D721Med (cell line): Measurements from ENCODE around the gene CYP27C1.
"Not testable (repeated sequence)": the region's sequence is repeated elsewhere in the genome, so short reads cannot be mapped to it uniquely, and the experiment has no call there.

Source experiments
- DNase-seq: peaks from one replicate; pipeline ENCODE4 v3.0.0; 2011; ENCODE audit warnings: low spot score; ENCODE audit not compliant: insufficient read length
- FAIRE-seq: peaks from 2 replicates; lab custom pipeline; 2011; peaks lifted over from hg19 to GRCh38; lab: Jason Lieb, UNC
- TF ChIP-seq, protein P1 (sequence below): IDR thresholded peaks from 2 replicates; pipeline ENCODE4 v1.5.1; 2012; ENCODE audit warnings: mild to moderate bottlenecking, control low read depth; ENCODE audit not compliant: insufficient read depth; ENCODE audit errors: missing control alignments

The CYP27C1 gene

DNA sequence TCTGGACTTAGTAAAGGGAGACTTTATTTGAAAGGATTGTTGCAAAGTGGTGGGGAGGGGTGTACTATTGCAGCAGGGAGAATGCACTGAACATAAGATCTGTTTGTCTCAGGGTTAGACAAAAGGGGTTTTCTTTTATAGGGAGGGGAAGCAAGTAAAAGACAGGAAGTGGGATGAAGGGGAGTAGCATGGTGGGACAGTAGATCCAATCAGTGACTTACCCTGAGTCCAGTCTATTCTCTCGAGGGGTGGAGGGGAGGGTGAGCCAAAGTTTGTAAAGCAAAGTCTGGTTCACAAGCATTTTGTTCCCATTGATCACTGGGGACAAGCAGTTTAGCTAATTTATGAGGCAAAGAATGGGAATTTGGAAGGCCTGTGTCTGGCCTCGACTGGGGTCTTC, 35.0 kb upstream of the CYP27C1 start:
- FAIRE-seq (no peak), DNase-seq (no peak)
- TF ChIP-seq, protein P1, sequence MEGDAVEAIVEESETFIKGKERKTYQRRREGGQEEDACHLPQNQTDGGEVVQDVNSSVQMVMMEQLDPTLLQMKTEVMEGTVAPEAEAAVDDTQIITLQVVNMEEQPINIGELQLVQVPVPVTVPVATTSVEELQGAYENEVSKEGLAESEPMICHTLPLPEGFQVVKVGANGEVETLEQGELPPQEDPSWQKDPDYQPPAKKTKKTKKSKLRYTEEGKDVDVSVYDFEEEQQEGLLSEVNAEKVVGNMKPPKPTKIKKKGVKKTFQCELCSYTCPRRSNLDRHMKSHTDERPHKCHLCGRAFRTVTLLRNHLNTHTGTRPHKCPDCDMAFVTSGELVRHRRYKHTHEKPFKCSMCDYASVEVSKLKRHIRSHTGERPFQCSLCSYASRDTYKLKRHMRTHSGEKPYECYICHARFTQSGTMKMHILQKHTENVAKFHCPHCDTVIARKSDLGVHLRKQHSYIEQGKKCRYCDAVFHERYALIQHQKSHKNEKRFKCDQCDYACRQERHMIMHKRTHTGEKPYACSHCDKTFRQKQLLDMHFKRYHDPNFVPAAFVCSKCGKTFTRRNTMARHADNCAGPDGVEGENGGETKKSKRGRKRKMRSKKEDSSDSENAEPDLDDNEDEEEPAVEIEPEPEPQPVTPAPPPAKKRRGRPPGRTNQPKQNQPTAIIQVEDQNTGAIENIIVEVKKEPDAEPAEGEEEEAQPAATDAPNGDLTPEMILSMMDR: no peak

DNA sequence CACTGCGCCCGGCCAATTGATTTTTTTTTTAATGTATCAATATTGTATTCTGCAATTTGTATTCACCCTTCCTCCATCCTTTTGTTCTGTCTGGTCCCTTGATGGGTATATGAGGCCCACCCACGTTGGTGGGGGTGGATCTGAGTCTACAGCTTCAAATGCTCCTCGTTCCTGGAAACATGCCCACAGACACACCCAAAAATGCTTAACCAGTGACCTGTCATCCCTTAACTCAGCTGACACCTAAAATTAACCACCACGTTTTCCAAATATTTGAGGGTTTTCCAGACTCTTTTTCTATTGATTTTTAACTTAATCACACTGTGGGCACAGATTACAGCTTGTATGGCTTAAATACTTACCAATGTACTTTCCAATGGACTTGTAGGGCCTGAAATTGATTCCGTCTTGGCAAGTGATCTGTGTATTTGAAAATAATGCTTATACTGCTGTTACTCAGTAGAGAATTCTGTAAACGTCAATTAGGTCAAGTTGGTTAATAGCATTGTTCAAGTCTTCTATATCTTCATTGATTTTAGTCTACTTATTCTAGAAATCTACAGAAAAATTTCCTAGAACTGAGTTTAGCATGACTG, 34.4 kb upstream of the CYP27C1 start:
- TF ChIP-seq, protein P1: no peak
- FAIRE-seq: no peak

DNA sequence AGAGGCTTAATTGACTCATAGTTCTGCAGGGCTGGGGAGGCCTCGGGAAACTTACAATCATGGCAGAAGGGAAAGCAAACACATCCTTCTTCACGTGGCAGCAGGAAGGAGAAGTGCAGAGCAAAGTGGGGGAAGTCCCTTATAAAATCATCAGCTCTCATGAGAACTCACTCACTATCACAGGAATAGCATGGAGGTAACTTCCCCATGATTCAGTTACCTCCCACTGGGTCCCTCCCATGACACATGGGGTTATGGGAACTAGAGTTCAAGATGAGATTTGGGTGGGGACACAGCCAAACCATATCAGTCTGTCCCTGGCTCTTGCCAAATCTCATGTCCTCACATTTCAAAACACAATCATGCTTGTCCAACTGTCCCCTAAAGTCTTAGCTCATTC, 21.1 kb upstream of the CYP27C1 start:
- FAIRE-seq: not testable (repeated sequence)

More for the DNA sequence above, 34.4 kb upstream of the CYP27C1 start:
- DNase-seq: no peak

DNA sequence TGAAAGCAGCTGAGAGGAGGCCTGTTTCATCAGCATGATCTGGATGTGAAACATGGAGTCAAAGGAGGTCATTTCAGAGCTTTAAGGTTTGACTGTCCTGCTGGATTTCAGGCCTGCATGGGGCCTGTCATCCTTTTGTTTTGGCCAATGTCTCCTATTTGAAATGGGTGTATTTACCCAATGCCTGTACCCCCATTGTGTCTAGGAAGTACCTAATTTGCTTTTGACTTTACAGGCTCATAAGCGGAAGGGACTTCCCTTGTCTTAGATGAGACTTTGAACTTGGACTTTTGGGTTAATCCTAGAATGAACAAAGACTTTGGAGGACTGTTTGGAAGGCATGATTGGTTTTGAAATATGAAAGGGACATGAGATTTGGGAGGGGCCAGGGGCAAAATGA, 19.3 kb upstream of the CYP27C1 start:
- TF ChIP-seq, protein P1: no peak
- DNase-seq (no peak), FAIRE-seq (no peak)

More for the DNA sequence above, 21.1 kb upstream of the CYP27C1 start:
- not testable (repeated sequence) for DNase-seq

DNA sequence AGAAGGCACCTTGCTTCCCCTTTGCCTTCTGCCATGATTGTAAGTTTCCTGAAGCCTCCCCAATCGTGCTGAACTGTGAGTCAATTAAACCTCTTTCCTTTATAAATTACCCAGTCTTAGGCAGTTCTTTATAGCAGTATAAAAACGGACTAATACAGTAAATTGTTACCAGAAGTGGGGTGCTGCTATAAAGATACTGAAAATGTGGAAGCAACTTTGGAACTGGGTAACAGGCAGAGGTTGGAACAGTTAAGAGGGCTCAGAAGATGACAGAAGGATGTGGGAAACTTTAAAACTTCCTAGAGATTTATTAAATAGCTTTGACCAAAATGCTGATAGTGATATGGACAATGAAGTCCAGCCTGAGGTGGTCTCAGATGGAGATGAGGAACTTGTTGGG, 17.7 kb upstream of the CYP27C1 start:
- DNase-seq, FAIRE-seq: not testable (repeated sequence)

DNA sequence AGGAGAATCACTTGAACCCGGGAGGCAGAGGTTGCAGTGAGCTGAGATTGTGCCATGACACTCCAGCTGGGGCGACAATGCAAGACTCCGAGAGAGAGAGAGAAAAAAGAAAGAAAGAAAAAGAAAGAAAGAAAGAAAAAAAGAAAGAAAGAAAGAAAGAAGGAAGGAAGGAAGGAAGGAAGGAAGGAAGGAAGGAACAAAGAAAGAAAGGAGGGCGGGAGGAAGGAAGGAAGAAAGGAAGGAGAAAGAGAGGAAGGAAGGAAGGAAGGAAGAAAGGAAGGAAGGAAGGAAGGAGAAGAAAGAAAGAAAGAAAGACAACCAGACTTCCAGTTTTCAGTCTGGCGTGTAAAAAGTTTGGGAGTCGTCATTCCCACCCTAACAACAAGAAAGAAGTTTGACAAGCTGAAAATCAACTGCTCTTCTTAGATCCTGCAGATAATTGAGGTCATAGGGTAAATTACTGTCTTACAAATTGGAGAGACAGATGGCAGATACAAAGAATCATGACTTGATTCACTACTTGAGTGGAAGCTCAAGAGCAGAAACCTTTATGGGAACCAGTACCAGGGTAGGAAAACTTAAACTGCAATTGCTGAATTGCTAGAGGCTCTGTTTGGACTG, 15.1 kb upstream of the CYP27C1 start:
- no peak for FAIRE-seq
- TF ChIP-seq, protein P1: no peak
- DNase-seq: no peak

DNA sequence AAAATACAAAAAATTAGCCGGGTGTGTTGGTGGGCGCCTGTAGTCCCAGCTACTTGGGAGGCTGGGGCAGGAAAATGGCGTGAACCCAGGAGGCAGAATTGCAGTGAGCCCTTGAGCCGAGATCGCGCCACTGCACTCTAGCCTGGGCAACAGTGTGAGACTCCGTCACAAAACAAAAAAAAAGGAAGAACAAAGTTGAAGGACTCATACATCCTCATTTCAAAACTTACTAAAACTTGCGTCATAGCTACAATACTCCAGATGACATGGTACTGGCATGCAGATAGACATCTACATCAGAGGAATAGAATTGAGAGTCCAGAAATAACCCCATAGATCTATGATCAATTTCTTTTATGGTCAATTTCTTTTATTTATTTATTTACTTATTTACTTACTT, 13.6 kb upstream of the CYP27C1 start:
- TF ChIP-seq, protein P1: no peak
- DNase-seq: no peak
- no peak for FAIRE-seq

DNA sequence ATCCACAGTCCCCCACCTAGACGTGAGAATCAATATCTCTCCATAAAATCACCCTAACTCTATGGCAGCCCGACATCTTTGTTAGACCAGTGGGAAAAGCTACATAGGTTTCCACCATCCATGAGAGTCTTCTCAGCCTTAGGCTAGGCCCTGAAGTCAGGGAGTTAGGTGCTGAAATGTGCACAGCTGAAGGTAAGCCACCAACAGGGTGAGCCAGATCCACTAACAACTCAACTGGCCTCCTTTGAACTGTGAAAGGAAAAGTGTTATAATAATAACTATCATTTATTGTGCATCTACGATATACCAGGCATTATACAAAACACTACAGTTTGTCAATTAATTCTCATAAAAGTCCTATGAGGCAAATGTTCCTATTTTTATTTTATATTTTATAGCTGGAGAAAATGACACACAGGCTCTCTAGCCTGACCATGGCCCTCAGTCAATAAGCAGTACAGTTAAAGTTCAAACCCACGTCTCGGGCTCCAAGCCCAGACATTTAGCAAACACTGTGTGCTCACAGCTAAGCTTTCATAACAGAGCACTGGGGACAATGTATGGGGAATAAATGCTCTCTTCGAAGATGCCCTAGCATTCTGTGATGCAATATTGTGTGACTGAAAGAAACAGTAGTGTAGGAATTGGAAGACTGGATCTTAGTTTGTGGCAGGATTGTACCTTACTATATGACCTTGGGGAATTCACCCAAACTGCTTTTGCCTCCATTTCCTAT, 11.2 kb upstream of the CYP27C1 start:
- TF ChIP-seq, protein P1: no peak
- no peak for DNase-seq
- FAIRE-seq: no peak
